Tibial nerve (tissue), 4 donors: Measurements from ENCODE around the gene ANKRD62. TPM values are rescaled to one million over a fixed set of nuclear protein-coding genes. Genes with fewer than 3 reads are reported as not detected.

Experiments used
- DNase-seq, 2 donors: peaks; one replicate each; pipeline ENCODE4 v3.0.0-alpha.2; 2019; ENCODE audit warnings: low spot score in 2 of 2
- H3K27ac ChIP-seq, 4 donors: fragments of 200-600 bp; sonication (generic) in 3 of 4; one replicate each; pipeline ENCODE4 v1.5.1; 2017 to 2019; ENCODE audit warnings: mild to moderate bottlenecking in 1 of 4
- H3K27me3 ChIP-seq, 2 donors: fragments of 200-600 bp; sonication (generic) in 1 of 2; one replicate each; pipeline versions ENCODE4 v1.5.1 to v1.6.0; 2017 to 2019
- H3K36me3 ChIP-seq, 3 donors: fragments of 200-600 bp; sonication (generic); one replicate each; pipeline ENCODE4 v1.5.1; 2018 to 2019
- H3K4me1 ChIP-seq, 4 donors: fragments of 200-600 bp; sonication (generic) in 3 of 4; one replicate each; pipeline ENCODE4 v1.5.1; 2017 to 2019
- H3K4me3 ChIP-seq, 4 donors: fragments of 200-600 bp; sonication (generic) in 3 of 4; one replicate each; pipeline ENCODE4 v1.5.1; 2017 to 2019; ENCODE audit warnings: mild to moderate bottlenecking in 1 of 4, moderate library complexity in 1 of 4
- H3K9me3 ChIP-seq, 4 donors: fragments of 200-600 bp; sonication (generic) in 3 of 4; one replicate each; pipeline ENCODE4 v1.5.1; 2017 to 2019
- CTCF ChIP-seq, 5 experiments: fragments of 200-600 bp in 3 of 5; fragments of 450-650 bp in 2 of 5; sonication (generic) in 3 of 5; IDR thresholded peaks; one replicate each; pipeline ENCODE4 v1.5.1; 2016 to 2019; ENCODE audit warnings: antibody characterized with exemption in 5 of 5, mild to moderate bottlenecking in 3 of 5, moderate library complexity in 2 of 5
- EP300 ChIP-seq, 2 donors: sonication (generic); formaldehyde crosslinking; IDR thresholded peaks; one replicate each; pipeline ENCODE4 v1.6.1; 2017; ENCODE audit warnings: antibody characterized with exemption in 2 of 2, mild to moderate bottlenecking in 1 of 2
- POLR2A ChIP-seq, 2 donors: fragments of 450-650 bp; IDR thresholded peaks; one replicate each; pipeline ENCODE4 v1.6.1; 2017; ENCODE audit warnings: antibody characterized with exemption in 2 of 2, mild to moderate bottlenecking in 2 of 2, moderate library complexity in 2 of 2
- WGBS, 2 donors: methylation state at CpG; one replicate each; pipeline ENCODE4 v1.1.5; 2018; 5-methylcytosine and 5-hydroxymethylcytosine counted together
- total RNA-seq, 4 donors: library from RNA; depleted of rRNA; stranded (reverse); fragments of >200 nt; gene quantifications; one replicate each; pipeline ENCODE4 v1.1.0, GENCODE V29; 2016

Gene ANKRD62
- total RNA-seq, 4 donors from 2014 or later: not detected

- Histone ChIP-seq H3K4me3 (no peak overlapping the region), H3K36me3 (no peaks in the 10 kb centered on the region), H3K27ac (no peak overlapping the region), H3K9me3 (no peaks in the 10 kb centered on the region), H3K4me1 (no peaks in the 10 kb centered on the region), H3K27me3 (no peaks in the 10 kb centered on the region)
- no peak for DNase-seq
- no peak for TF ChIP-seq EP300 (IDR thresholded peaks at IDR 0.05)
- 57 to 100% methylated on average over 1 to 2 of the region's 5 CpGs for WGBS, 2 donors
These were observed 7.4 kb upstream of the ANKRD62 start for GRCh38 chr18:12086249-12086648.

- Histone ChIP-seq H3K27me3 (no peaks in the 10 kb centered on the region), H3K36me3 (no peaks in the 10 kb centered on the region), H3K4me1 (no peaks in the 10 kb centered on the region), H3K27ac (no peak overlapping the region), H3K9me3 (no peaks in the 10 kb centered on the region), H3K4me3 (no peak overlapping the region)
- TF ChIP-seq CTCF (IDR thresholded peaks at IDR 0.05) (no peak), POLR2A (IDR thresholded peaks at IDR 0.05) (no peak)
- 83 to 97% methylated on average over 15 to 18 of the region's 18 CpGs for WGBS, 2 donors
- DNase-seq: no peak
These were observed 6.8 kb upstream of the ANKRD62 start for GRCh38 chr18:12086677-12087470.

- Histone ChIP-seq H3K4me3 (no peak overlapping the region), H3K9me3 (no peaks in the 10 kb centered on the region), H3K27me3 (no peaks in the 10 kb centered on the region), H3K36me3 (no peaks in the 10 kb centered on the region), H3K4me1 (no peaks in the 10 kb centered on the region), H3K27ac (no peak overlapping the region)
- TF ChIP-seq EP300 (IDR thresholded peaks at IDR 0.05) (no peak), CTCF (IDR thresholded peaks at IDR 0.05) (no peak), POLR2A (IDR thresholded peaks at IDR 0.05) (no peak)
- no peak for DNase-seq
- 82 to 83% methylated on average over 3 of the region's 3 CpGs for WGBS, 2 donors
These were observed 6.1 kb upstream of the ANKRD62 start for GRCh38 chr18:12087471-12088025.

- Histone ChIP-seq H3K9me3 (no peaks in the 10 kb centered on the region), H3K36me3 (no peaks in the 10 kb centered on the region), H3K4me3 (no peak overlapping the region), H3K27ac (no peak overlapping the region), H3K4me1 (no peaks in the 10 kb centered on the region), H3K27me3 (no peaks in the 10 kb centered on the region)
- TF ChIP-seq CTCF (IDR thresholded peaks at IDR 0.05) (no peak), EP300 (IDR thresholded peaks at IDR 0.05) (no peak), POLR2A (IDR thresholded peaks at IDR 0.05) (no peak)
- 79 to 90% methylated on average over 4 of the region's 4 CpGs for WGBS, 2 donors
- no peak for DNase-seq
These were observed 5.5 kb upstream of the ANKRD62 start for GRCh38 chr18:12088096-12088495.

- TF ChIP-seq POLR2A (IDR thresholded peaks at IDR 0.05) (no peak), EP300 (IDR thresholded peaks at IDR 0.05) (no peak), CTCF (IDR thresholded peaks at IDR 0.05) (no peak)
- DNase-seq: no peak
- Histone ChIP-seq H3K4me3 (no peak overlapping the region), H3K4me1 (no peaks in the 10 kb centered on the region), H3K9me3 (no peaks in the 10 kb centered on the region), H3K36me3 (no peaks in the 10 kb centered on the region), H3K27me3 (no peaks in the 10 kb centered on the region), H3K27ac (no peak overlapping the region)
- 80 to 93% methylated on average over 5 of the region's 5 CpGs for WGBS, 2 donors
These were observed 4.8 kb upstream of the ANKRD62 start for GRCh38 chr18:12088731-12089375.
